Measurements from ENCODE around the gene CARM1.
"Not testable (repeated sequence)": the region's sequence is repeated elsewhere in the genome, so short reads cannot be mapped to it uniquely, and the experiment has no call there.

CARM1 gene

DNA sequence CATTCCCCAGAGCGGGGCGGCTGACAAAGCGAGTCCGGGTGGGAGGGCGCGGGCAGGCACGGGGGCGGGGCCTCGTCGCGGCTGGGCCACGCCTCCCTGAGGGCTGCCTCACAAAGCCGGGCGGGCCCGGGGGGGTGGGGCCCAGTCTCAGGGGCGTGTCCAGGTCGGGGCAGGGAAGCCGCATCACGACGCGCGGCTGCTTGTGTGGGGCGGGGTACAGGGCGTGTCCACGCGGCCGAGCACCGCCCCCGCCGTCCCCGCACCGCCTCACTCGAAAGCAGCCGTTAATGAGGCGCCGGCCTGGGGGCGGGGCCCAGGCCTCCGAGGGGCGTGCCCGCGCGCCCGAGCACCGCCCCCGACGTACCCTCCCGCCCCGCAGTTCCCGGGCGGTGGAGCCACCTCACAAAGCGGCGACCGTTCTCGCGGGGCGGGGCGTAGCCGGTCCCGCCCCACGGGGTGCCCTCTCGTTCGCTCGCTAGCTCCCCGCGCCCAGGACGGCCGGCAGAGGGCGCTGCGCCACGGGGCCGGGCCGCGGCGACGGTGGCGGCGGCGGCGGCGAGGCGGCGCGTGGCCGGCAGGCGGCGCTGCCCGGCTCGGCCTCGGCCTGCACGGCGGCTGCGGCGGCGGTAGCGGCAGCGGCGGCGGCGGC, at the start of gene CARM1:
Gene CARM1 (plus strand): TSS at position 599 of the 649 bp plus-strand sequence. CDS start 150 bp downstream, outside the sequence.
- DNase-seq (ENCODE audit: low read depth in 3 of 3): peak; percentile 99

- DNase-seq (ENCODE audit: low read depth in 3 of 3): no peak
These were observed 47.7 kb upstream of the CARM1 start for GRCh38 chr19:10823690-10824089.

DNA sequence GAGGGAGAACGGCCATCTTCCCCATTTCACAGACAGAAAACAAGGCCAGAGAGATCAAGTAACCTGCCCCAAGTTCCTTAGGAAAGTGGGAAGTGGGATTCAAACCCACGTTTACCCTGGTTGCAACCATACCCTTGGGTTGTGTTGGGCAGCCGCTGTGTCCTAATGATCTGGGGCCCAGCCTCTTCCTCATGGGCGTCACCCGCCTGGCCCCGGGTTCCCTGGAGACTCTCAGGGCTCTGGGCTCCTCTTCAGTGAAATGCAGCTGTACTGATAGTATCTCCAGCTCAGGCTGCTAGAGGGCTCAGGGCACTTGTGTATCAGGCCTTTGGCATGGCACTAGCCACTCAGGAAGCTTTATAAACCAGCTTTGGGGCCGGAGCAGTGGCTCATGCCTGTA, 45.1 kb upstream of the CARM1 start:
- no peak for DNase-seq (ENCODE audit: low read depth in 3 of 3)

GRCh38 chr19:10826846-10827245, 44.5 kb upstream of the CARM1 start:
- DNase-seq (ENCODE audit: low read depth in 3 of 3): no peak

DNA sequence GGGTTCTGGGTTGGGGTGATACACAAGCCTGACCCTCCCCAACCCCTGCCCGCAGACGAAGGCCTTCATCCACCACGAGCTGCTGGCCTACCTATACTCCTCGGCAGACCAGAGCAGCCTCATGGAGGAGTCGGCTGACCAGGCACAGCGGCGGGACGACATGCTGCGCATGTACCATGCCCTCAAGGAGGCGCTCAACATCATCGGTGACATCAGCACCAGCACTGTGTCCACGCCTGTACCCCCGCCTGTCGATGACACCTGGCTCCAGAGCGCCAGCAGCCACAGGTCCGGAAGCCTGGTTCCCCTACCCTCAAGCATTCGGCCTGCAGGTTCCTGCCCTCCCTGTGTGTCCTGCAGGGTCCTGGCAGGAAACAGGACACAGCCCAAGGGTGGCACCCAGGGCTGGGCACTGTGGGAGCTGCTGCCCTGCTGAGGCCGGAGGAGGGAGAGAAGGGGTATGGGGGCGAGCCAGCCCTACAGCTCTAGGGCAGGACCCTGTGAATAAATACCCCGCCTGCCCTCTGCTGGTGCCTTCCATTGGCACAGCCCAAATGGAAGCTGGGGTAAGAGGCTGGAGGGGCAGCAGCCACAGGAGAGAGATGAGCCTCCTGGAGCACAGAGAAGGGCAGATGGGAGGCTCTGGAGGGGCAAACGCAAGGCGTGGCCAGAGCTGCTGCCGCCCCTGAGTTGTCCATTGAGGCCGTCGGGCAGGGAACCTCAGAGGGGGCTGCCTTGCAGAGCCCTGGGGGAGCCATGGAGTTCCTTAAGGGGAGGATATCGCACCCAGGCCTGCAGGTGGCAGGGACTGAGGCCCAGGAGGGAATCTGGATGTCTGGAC, 42.2 kb upstream of the CARM1 start:
- no peak for DNase-seq (ENCODE audit: low read depth in 3 of 3)

- DNase-seq (ENCODE audit: low read depth in 3 of 3): no peak
These were observed 41.4 kb upstream of the CARM1 start for GRCh38 chr19:10829967-10830366.

GRCh38 chr19:10830370-10830769, 41.0 kb upstream of the CARM1 start:
- no peak for DNase-seq (ENCODE audit: low read depth in 3 of 3)

DNA sequence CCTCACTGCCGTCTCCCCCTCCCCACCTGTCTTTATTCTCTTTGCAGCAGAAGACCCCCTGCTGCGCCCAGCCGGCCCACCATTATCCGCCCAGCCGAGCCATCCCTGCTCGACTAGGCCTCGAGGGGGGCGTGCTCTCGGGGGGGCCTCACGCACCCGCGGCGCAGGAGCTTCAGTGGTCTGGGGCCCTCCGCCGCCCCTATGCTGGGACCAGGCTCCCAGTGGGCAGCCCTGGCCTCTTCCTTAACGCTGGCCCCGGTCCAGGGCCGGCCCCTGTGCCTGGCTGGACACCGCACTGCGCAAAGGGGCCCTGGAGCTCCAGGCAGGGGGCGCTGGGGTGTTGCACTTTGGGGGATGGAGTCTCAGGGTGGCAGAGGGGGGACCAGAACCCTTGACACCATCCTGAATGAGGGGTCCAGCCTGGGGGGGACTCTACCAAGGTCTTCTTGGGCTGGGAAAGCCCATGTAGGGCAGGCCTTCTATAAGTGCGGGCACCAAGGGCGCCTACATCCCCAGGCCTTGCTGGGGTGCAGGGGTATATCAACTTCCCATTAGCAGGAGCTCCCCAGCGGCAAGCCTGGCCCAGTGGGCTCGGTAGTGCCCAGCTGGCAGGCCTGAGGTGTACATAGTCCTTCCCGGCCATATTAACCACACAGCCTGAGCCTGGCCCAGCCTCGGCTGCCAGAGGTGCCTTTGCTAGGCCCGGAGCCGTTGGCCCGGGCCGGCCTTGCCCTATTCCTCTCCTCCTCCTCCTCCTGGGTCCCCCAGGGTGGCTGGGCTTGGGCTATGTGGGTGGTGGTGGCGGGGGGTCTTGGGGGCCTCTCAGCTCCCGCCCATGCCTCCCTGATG, 40.2 kb upstream of the CARM1 start:
- no peak for DNase-seq (ENCODE audit: low read depth in 3 of 3)

DNA sequence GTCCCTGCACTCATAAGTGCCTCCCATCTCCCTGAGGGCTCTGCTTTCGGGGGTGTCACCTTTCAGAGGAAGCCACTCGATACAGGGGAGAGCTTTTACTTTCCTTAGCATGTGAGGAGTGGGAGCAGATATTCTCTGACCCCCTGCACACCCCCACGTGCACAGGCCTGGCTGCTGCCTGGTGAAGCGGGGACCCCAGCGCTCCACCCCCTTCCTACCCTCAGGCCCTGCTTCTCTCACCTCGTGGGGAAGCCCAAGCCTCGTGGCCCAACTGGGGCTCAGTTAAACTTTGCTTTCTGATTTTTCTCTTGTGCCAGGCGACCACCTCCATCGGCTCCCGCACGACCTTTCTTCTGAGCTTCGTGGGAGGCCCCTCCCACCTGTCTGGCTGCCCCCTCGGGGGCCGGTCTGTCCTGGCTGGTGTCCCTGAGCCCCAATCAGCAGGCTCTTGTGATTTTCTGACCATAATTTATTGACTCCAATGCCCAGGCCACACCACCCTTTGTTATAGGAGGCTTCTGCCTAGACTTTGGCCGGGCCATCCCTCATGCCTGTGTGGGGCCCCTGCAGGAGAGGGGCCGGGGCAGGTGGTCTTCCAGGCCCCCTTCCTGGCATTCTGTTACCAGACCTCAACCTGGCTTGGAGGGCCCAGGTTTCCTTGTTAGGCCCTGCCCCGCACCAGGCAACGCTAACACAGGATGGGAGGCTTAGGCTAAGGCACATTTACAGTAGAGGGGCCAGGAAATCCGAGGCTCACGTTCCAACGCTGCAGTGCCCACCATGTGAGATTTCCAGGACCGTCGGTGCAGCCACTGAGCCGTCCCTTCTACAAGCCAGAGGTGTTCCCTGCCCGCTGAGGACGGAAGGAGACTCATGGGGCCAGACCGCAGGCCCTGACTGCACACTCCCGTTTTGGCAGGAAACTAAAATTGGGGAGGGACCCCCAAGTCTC, 39.1 kb upstream of the CARM1 start:
- no peak for DNase-seq (ENCODE audit: low read depth in 3 of 3)

GRCh38 chr19:10832939-10833296, 38.4 kb upstream of the CARM1 start:
- no peak for DNase-seq (ENCODE audit: low read depth in 3 of 3)

DNA sequence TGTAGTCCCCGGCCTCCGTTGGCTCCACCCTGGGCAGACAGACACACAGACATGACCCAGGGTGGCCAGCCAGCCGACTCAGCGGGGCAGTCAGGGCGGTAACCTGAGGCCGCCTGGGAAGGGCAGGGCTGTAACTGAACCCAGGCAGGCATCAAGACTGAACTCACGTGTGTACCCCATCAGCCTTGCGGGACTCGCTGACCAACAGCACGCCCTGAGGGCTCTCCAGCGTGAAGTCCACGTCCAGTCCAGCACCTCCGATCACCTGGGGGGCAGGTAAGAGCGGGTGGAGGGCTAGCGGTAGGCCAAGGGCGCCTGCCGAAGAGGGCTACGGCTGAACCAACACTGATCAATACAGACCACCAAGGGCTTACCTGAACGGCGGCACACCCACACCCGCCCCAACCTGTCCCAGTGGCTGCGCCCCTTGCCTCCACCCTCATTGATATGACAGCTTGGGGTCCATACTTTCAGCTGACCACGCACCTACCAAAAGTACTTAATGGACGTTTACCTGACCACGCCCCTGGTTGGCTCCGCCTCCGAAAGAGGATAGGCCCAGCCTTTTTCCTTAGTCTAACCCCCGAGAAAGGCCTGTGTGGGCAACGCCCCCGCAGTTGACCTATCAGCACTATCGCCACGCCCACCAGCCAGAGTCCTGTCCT, 36.1 kb upstream of the CARM1 start:
- DNase-seq (ENCODE audit: low read depth in 3 of 3): no peak

DNA sequence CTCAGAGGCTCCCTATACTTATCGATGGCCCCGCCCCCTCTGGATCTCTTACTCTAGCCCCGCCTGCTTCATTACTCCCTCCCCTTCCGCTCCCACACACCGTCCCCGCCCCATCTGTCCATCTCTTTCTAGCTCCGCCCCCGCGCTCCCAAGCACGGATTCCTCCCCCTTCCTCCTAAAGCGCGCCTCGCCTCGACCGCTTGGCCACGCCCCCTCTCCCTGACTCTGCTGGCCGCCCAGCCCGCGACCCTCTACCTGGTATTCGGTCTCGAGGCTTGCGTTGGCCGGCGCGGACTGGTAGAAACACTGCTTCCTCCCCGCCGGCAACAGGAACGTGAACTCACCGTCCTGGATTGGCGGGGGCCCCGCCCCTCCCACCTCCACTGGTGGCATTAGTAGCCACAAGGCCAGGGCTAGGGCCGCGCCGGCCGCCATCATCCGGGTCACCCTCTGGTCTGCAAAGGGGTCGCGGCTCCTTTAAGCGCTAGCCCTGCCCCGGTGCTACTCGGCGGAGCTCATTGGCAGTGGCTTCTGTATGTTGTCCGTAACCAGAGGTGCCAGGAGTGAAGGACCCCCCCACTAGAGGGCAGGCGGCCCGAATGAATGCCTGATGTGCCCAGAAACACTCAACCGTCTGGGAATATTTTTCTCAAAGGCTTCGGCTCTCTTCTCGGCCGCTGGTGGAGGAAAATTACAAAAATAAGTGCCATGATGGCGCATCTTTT, 35.4 kb upstream of the CARM1 start, which contains the start of gene TMED1:
Gene TMED1 (minus strand): TSS at position 459 of the 725 bp plus-strand sequence. CDS start 21 bp downstream, at position 438.
- peak; percentile 97 to 100 (median 98) for DNase-seq (ENCODE audit: low read depth in 3 of 3)

- peak; percentile 68 to 87 (median 74) for DNase-seq (ENCODE audit: low read depth in 3 of 3)
These were observed 34.6 kb upstream of the CARM1 start for GRCh38 chr19:10836479-10837330.

DNA sequence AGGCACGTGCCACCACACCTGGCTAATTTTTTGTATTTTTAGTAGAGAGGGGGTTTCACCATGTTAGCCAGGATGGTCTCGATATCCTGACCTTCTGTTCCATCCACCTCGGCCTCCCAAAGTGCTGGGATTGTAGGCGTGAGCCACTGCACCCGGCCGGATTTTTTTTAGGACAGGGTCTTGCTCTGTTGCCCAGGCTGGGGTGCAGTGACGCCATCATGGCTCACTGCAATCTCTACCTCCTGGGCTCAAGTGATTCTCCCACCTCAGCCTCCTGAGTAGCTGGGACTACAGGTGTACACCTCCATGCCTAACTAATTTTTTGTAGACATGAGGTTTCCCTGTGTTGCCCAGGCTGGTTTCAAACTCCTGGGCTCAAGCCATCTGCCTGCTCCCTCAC, 33.7 kb upstream of the CARM1 start:
- not testable (repeated sequence) for DNase-seq (ENCODE audit: low read depth in 3 of 3)

DNA sequence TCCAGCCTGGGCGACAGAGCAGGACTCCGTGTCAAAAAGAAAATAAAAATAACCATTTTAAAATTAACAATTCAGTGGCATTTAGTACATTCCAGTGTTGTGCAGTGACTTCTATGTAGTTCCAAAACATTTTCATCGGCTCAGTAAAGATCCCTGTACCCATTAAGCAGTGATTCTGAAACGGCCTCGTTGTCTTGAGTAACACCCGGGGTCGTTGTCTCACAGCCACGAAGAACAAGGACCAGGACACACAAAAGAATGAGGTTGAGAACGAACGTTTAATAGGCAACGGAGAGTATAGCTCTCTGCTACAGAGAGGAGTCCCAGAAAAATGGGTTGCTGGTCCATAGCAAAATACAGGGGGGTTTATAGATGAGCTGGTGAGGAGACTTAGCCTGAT, 33.0 kb upstream of the CARM1 start:
- DNase-seq (ENCODE audit: low read depth in 3 of 3): no peak

DNA sequence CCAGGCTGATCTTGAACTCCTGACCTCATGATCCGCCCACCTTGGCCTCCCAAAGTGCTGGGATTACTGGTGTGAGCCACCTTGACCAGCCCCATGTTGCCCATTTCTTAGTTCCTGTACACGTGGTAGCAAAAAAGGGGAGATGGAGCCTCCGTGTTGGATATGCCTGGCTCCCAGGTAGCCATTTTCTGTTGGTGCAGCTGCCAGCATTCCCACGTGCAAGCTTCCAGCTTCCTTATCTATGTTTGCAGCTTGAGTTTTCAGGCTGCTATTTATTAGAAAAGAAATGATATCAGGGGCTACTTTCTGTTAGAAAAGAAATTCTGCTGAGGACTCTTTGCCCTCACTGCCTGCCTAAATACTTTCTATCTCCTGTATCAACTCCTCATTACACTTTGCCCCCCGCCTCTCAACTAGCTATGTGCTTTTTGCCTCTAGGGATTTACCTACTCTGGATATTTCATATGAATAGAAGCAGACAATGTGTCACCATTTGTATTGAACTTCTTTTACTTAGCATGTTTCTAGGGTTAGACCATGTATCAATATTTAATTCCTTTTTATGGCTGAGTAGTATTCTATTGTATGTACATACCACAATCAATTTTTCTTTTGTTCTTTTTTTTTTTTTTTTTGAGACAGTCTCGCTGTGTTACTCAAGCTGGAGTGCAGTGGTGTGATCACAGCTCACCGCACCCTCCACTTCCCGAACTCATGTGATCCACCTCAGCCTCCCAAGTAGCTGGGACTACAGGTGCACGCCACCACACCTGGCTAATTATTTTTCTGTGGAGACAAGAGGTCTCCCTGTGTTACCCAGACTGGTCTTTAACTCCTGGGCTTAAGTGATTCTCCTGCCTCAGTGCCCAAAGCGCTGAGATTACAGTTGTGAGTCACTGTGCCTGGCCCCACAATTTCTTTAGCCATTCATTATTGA, 32.0 kb upstream of the CARM1 start:
- DNase-seq (ENCODE audit: low read depth in 3 of 3): no peak

DNA sequence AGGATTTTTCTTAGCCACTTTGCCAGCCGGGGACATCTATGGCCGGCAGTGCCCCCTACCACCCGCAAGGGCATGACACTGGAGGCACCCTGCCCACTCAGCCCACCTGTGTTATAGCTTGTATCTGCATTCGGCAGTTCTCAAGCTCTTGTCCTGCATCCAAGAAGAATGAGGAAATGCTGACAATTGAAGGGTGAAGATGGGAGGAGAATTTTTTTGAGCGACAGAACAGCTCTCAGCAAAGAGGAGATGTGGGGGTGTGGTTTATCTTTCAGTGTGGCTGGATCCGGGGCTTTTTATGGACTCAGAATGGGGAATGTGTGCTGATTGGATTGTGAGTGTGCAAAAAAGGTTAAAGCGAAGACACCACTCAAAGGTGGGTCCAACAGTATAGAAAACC, 28.6 kb upstream of the CARM1 start:
- no peak for DNase-seq (ENCODE audit: low read depth in 3 of 3)
